ENCODE data around the gene CHSY1. TPM values are rescaled to one million over a fixed set of nuclear protein-coding genes. Genes with fewer than 3 reads are reported as not detected.

The CHSY1 gene
- total RNA-seq, 1 experiment from 2014 or later: 29.8 TPM

DNA sequence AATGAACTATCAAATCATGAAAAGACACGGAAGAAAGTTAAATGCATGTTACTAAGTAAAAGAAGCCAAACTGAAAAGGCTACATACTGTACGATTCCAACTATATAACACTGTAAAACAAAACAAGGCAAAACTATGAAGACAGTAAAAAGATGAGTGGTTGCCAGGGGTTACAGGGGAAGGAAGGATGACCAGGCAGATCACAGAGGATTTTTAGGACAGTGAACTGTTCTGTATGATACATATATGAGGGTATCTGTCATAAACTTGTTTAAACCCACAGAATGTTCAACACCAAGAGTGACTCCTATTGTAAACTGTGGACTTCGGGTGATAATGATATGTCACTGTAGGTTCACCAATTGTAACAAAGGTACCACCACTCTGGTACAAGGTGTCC is 60.6 kb downstream of the CHSY1 start:
- no peaks in the 10 kb centered on the region for H3K27me3 Mint-ChIP-seq (ENCODE audit: insufficient read depth, unreplicated experiment)
- H3K9me3 Mint-ChIP-seq (ENCODE audit: unreplicated experiment): no peaks in the 10 kb centered on the region
- peaks cover 23% of the 10 kb centered on the region for H3K4me1 Mint-ChIP-seq (ENCODE audit: insufficient read depth, unreplicated experiment)
- H3K4me3 Mint-ChIP-seq (ENCODE audit: unreplicated experiment): no peak overlapping the region
- H3K36me3 Mint-ChIP-seq (ENCODE audit: insufficient read depth, unreplicated experiment): no peaks in the 10 kb centered on the region
- intact Hi-C loops (cut with micrococcal nuclease): no loop called here
- CTCF ChIA-PET: no interaction called here
- BruUV-seq (replicated peaks): no TSS peak
- no peak overlapping the region for H3K27ac Mint-ChIP-seq (ENCODE audit: low read depth, unreplicated experiment)
- POLR2A ChIA-PET: no interaction called here
- TF ChIP-seq, protein P1, sequence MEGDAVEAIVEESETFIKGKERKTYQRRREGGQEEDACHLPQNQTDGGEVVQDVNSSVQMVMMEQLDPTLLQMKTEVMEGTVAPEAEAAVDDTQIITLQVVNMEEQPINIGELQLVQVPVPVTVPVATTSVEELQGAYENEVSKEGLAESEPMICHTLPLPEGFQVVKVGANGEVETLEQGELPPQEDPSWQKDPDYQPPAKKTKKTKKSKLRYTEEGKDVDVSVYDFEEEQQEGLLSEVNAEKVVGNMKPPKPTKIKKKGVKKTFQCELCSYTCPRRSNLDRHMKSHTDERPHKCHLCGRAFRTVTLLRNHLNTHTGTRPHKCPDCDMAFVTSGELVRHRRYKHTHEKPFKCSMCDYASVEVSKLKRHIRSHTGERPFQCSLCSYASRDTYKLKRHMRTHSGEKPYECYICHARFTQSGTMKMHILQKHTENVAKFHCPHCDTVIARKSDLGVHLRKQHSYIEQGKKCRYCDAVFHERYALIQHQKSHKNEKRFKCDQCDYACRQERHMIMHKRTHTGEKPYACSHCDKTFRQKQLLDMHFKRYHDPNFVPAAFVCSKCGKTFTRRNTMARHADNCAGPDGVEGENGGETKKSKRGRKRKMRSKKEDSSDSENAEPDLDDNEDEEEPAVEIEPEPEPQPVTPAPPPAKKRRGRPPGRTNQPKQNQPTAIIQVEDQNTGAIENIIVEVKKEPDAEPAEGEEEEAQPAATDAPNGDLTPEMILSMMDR (IDR thresholded peaks at IDR 0.05; ENCODE audit: unreplicated experiment): no peak
- no peak for DNase-seq (ENCODE audit: unreplicated experiment)

DNA sequence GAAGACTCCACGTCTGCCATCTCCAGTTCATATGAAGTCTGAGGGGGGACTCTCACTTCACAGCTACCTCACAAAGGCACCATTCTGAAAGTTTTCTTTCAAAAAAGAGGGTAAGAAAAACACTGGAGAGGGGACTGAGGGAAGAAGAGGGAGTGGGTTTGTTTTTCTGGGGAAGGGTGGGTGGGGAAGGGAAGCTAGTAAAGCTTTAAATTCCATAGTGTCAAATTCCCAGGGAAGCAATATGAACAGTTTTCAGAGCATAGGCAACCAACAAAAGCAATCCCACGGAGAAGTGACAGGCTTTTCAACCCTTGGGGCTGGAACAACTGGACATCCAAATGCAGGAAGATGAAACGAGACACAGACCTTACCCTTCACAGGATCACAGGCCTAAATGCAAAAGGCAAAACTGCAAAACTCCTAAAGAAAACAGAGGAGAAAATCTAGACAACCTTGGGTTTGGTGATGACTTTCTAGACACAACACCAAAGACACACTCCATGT is 61.7 kb downstream of the CHSY1 start:
- Mint-ChIP-seq H3K36me3 (ENCODE audit: insufficient read depth, unreplicated experiment) (no peaks in the 10 kb centered on the region), H3K4me3 (ENCODE audit: unreplicated experiment) (no peak overlapping the region), H3K27ac (ENCODE audit: low read depth, unreplicated experiment) (no peak overlapping the region), H3K4me1 (ENCODE audit: insufficient read depth, unreplicated experiment) (peaks cover 23% of the 10 kb centered on the region), H3K27me3 (ENCODE audit: insufficient read depth, unreplicated experiment) (no peaks in the 10 kb centered on the region), H3K9me3 (ENCODE audit: unreplicated experiment) (no peaks in the 10 kb centered on the region)
- intact Hi-C loops (cut with micrococcal nuclease): no loop called here
- CTCF ChIA-PET: interaction anchor here (1.4 kb wide), 1 partner anchor 32 kb away, joined by 3 read pairs; no protein-coding TSS in a partner anchor
- DNase-seq (ENCODE audit: unreplicated experiment): no peak
- POLR2A ChIA-PET: interaction anchor here (0.6 to 0.9 kb wide), 2 partner anchors 20 to 47 kb away, joined by 3 to 4 read pairs; no protein-coding TSS in a partner anchor
- TF ChIP-seq, protein P1 (IDR thresholded peaks at IDR 0.05; ENCODE audit: unreplicated experiment): no peak
- BruUV-seq (replicated peaks): no TSS peak

DNA sequence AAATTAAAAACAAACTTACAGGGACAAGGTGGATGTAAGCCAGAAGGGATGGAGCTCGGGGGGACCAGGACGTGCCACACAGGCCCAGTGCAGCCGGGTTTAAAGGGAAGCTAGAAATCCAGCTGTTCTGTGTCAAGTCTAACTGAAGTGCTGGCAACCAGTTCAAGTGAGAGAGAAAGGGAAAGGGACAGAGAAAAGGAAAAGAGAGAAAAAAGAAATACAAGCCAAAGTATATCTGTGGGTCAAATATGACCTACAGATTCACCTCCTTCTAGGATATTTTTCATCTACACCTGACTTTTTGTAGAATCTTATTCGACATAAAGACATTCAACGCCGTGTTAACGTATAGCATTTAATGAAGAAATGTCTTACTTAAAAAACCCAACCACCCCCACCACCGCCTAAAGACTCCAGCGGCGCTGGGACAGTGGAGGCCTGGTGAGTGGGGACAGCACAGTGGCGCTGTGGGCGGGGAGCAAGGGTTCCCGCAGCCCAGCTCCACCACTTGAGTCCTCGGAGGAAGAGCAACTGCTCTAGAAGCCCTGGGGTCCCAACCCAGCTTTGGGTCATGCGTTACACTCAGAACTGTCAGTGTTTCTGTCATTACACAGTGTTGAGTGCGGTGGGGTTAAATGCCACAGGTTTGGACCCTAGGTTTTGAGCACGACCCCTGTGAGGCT is 62.3 kb downstream of the CHSY1 start:
- H3K4me3 Mint-ChIP-seq (ENCODE audit: unreplicated experiment): peak overlapping the region; percentile 72
- DNase-seq (ENCODE audit: unreplicated experiment): no peak
- TF ChIP-seq, protein P1 (IDR thresholded peaks at IDR 0.05; ENCODE audit: unreplicated experiment): no peak
- no TSS peak for BruUV-seq (replicated peaks)
- H3K27ac Mint-ChIP-seq (ENCODE audit: low read depth, unreplicated experiment): peak overlapping the region; percentile 73
- intact Hi-C loops (cut with micrococcal nuclease): loop anchor here (5.0 kb wide), 1 partner anchor 52 kb away; no protein-coding TSS in a partner anchor
- no peaks in the 10 kb centered on the region for H3K27me3 Mint-ChIP-seq (ENCODE audit: insufficient read depth, unreplicated experiment)
- POLR2A ChIA-PET: interaction anchor here (0.6 to 0.9 kb wide), 2 partner anchors 21 to 476 kb away, joined by 3 read pairs; no protein-coding TSS in a partner anchor
- H3K4me1 Mint-ChIP-seq (ENCODE audit: insufficient read depth, unreplicated experiment): peaks cover 20% of the 10 kb centered on the region
- CTCF ChIA-PET: interaction anchor here (0.6 to 1.4 kb wide), 3 partner anchors 32 to 101 kb away, joined by 3 read pairs; no protein-coding TSS in a partner anchor
- H3K36me3 Mint-ChIP-seq (ENCODE audit: insufficient read depth, unreplicated experiment): no peaks in the 10 kb centered on the region
- H3K9me3 Mint-ChIP-seq (ENCODE audit: unreplicated experiment): no peaks in the 10 kb centered on the region

DNA sequence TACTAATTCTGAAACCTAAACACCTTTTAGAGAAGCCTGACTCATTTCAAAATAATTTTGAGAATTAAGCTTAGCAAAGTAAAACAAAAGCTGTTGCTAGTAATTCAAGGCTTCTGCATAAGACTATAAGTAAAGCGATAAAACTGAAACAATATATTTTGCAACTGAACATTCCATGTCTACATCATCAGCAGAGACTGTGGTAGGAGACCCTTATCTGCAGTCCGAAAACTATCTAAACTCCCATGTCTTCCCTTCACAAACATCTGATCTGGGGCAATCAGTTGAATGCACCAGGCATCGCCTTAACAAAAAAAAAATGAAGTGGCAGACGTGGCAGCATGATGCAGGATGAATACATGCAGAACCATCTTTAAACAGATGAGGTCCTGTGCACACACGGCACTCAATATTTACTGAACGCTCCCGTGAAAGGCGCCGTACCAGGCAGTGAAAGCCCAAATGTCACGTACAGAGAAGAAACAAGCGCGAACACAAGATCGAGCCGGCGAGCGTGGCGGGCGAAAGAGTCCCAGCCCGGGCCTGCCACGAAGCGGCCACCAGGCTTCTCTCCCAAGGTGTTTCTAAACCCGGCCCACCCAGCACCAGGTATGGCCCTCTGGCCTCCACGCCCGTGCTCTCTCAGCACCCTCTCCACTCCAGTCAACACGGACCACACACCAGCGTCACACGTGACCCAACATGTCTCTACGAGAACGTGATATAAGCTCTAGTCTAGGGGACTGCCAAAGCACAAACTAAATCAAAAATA is 63.0 kb downstream of the CHSY1 start:
- peak overlapping the region; percentile 73 for H3K27ac Mint-ChIP-seq (ENCODE audit: low read depth, unreplicated experiment)
- H3K36me3 Mint-ChIP-seq (ENCODE audit: insufficient read depth, unreplicated experiment): no peaks in the 10 kb centered on the region
- ChIA-PET POLR2A (interaction anchor here (0.6 to 1.1 kb wide), 5 partner anchors 22 to 477 kb away, joined by 3 to 6 read pairs (median 3); no protein-coding TSS in a partner anchor), CTCF (interaction anchor here (0.8 kb wide), 1 partner anchor 100 kb away, joined by 3 read pairs; no protein-coding TSS in a partner anchor)
- peak overlapping the region; percentile 72 for H3K4me3 Mint-ChIP-seq (ENCODE audit: unreplicated experiment)
- DNase-seq (ENCODE audit: unreplicated experiment): no peak
- BruUV-seq (replicated peaks): no TSS peak
- TF ChIP-seq, protein P1 (IDR thresholded peaks at IDR 0.05; ENCODE audit: unreplicated experiment): no peak
- H3K27me3 Mint-ChIP-seq (ENCODE audit: insufficient read depth, unreplicated experiment): no peaks in the 10 kb centered on the region
- H3K9me3 Mint-ChIP-seq (ENCODE audit: unreplicated experiment): no peaks in the 10 kb centered on the region
- intact Hi-C loops (cut with micrococcal nuclease): loop anchor here (5.0 kb wide), 1 partner anchor 52 kb away; no protein-coding TSS in a partner anchor
- peaks cover 18% of the 10 kb centered on the region for H3K4me1 Mint-ChIP-seq (ENCODE audit: insufficient read depth, unreplicated experiment)
